Breast epithelium (tissue), 3 donors: ENCODE results near the gene GABRP.

Experiments
- CTCF ChIP-seq, 3 donors: fragments of 450-650 bp; IDR thresholded peaks; one replicate each; pipeline ENCODE4 v1.5.1; 2016 to 2017; ENCODE audit warnings: antibody characterized with exemption in 3 of 3, mild to moderate bottlenecking in 3 of 3, moderate library complexity in 3 of 3
- POLR2A ChIP-seq: fragments of 450-650 bp; IDR thresholded peaks from one replicate; pipeline ENCODE4 v1.6.1; 2016; ENCODE audit warnings: antibody characterized with exemption, mild to moderate bottlenecking, moderate library complexity

DNA sequence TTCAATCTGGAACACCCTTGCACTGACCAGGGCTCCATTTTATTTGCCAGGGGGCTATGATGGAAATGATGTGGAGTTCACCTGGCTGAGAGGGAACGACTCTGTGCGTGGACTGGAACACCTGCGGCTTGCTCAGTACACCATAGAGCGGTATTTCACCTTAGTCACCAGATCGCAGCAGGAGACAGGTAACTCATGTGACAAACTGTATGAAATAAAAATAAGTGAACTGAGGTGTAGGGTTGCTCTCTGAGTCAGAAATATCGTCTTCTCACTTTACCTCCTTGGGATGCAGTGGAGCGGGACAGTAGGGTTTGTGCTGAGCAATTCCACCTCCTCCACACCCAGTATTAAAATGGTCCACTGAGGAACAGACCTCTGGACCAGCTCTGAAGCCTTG lies 22.1 kb downstream of the GABRP start:
- no peak for TF ChIP-seq POLR2A
- no peak for TF ChIP-seq CTCF (IDR thresholded peaks at IDR 0.05)
